ENCODE measurements around the gene INAFM2. TPM values are rescaled to one million over a fixed set of nuclear protein-coding genes. Genes with fewer than 3 reads are reported as not detected.

INAFM2 gene
- total and polyA plus RNA-seq, 10 donors = 7.4 to 29.6 (median 18.7) TPM

DNA sequence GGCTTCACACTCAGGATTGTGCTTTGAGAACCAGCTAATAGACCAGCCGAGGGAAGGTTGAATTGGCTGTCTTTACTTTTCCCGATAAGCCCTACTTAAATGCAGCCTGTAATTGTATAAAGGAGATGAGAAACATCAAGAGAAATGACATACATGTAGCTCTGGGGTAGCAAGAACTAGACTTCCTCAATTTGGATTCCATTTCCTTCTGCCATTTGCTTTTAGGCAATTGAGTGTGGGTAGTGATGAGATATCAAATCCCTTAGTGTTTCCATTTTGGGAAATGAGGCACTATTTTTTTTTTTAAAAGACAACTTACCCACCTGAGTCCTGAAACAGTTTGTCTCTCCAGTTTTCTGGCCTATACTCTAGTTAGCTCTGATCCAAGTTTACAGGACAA lies 2.2 kb downstream of the INAFM2 start:
- DNase-seq = no peak
- 82 to 90% (median 85%) methylated on average over 2 of the region's 2 CpGs for whole genome bisulfite sequencing, 5 donors
- Histone ChIP-seq H3K4me3 (peak overlapping the region in 3 of 8 donors; percentile 69 to 93 (median 84)), H3K9me3 (no peaks in the 10 kb centered on the region), H3K4me1 (peaks cover 22 to 90% (median 63%) of the 10 kb centered on the region in 6 donors), H3K27me3 (replicated peaks in 1 of 7) (no peaks in the 10 kb centered on the region), H3K27ac (peak overlapping the region in 3 of 8 donors; percentile 29 to 86 (median 41)), H3K36me3 (peaks cover 0 to 4% (median 0%) of the 10 kb centered on the region in 6 donors)
- TF ChIP-seq POLR2A (IDR thresholded peaks at IDR 0.05) = no peak
- no peak for TF ChIP-seq POLR2AphosphoS5 (IDR thresholded peaks at IDR 0.05)
- TF ChIP-seq, protein P1, sequence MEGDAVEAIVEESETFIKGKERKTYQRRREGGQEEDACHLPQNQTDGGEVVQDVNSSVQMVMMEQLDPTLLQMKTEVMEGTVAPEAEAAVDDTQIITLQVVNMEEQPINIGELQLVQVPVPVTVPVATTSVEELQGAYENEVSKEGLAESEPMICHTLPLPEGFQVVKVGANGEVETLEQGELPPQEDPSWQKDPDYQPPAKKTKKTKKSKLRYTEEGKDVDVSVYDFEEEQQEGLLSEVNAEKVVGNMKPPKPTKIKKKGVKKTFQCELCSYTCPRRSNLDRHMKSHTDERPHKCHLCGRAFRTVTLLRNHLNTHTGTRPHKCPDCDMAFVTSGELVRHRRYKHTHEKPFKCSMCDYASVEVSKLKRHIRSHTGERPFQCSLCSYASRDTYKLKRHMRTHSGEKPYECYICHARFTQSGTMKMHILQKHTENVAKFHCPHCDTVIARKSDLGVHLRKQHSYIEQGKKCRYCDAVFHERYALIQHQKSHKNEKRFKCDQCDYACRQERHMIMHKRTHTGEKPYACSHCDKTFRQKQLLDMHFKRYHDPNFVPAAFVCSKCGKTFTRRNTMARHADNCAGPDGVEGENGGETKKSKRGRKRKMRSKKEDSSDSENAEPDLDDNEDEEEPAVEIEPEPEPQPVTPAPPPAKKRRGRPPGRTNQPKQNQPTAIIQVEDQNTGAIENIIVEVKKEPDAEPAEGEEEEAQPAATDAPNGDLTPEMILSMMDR (IDR thresholded peaks at IDR 0.05 in 8 of 11, conservative IDR thresholded peaks at IDR 0.05 in 3 of 11) = no peak
- intact Hi-C loops (cut with DNase I; ENCODE audit: low total_unique reads) = no loop called here

DNA sequence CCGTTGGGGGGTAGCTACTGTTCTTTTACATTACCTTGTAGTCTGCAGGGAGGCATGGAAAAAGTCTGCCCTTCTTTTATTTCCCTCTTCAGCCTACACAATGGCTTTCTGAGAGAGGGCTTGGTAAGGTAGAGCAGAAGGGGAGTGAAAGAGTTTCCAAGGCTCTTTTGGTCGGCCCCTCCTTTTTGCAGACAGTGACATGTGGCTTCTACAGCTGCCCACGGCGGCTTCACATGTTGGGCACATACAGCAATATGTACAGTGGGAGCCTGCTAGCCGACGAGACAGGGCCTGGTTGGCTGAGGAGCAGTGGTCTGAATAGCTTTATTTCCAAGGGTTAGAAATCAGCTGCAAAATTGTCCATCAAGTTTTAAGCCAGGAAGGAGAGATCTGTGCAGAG lies 4.0 kb downstream of the INAFM2 start:
- Histone ChIP-seq H3K4me3 (no peak overlapping the region), H3K27me3 (replicated peaks in 1 of 7) (no peaks in the 10 kb centered on the region), H3K27ac (no peak overlapping the region), H3K36me3 (peaks cover 0 to 4% (median 0%) of the 10 kb centered on the region in 6 donors), H3K4me1 (peaks cover 29 to 92% (median 71%) of the 10 kb centered on the region in 6 donors), H3K9me3 (no peaks in the 10 kb centered on the region)
- intact Hi-C loops (cut with DNase I; ENCODE audit: low total_unique reads) = no loop called here
- WGBS, 5 donors = 53 to 75% (median 61%) methylated on average over 6 of the region's 6 CpGs
- TF ChIP-seq POLR2A (IDR thresholded peaks at IDR 0.05) = no peak
- TF ChIP-seq, protein P1 (IDR thresholded peaks at IDR 0.05 in 8 of 11, conservative IDR thresholded peaks at IDR 0.05 in 3 of 11) = no peak
- DNase-seq = peak; percentile 46

DNA sequence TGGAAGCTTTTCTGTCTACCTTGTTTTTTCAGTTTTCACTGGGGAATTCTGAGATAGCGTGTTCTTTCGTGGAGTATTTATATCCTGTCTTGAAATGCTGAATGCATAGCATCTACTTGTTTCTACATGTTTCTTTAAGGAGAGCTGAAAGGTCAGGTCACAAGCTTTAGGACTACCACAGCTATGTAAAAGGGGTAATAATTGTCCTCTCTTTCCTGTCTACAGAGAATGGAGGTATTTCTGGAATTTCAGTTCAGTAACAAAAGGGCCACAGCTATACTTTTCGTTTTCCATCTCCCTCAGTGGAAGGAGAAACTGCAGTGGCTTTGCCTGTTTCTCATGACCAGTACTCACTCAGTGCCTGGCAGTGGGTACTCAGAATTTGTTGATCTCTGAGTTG lies 4.7 kb downstream of the INAFM2 start:
- no peak overlapping the region for H3K4me3 ChIP-seq

DNA sequence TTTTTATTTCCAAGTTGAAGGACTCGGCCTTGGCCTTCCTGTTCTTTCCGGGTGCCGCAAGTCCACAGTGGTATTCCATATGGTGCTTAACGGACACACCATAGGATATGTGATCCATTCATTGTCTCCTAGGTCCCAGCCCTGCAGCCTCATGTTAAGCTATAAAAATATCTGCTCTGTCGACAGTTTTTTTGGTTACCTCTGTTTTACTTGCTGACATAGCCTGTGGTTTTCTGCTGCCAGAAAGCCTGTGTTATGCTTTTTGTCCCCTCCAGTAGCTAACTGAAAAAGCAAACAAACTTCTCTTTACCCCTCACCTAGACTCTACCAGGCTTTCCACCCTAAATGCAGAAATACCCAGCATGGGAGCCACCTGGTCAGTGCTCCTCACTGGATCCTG lies 5.3 kb downstream of the INAFM2 start:
- H3K4me1 ChIP-seq = peaks cover 35 to 96% (median 76%) of the 10 kb centered on the region in 6 donors
- WGBS, 5 donors = 42 to 67% (median 51%) methylated on average over 5 of the region's 5 CpGs
- intact Hi-C loops (cut with DNase I; ENCODE audit: low total_unique reads) = no loop called here
- peaks cover 0 to 4% (median 0%) of the 10 kb centered on the region in 6 donors for H3K36me3 ChIP-seq
- H3K9me3 ChIP-seq = no peaks in the 10 kb centered on the region
- H3K27ac ChIP-seq = peak overlapping the region in 3 of 8 donors; percentile 13 to 91 (median 58)
- no peak for TF ChIP-seq POLR2AphosphoS5 (IDR thresholded peaks at IDR 0.05)
- TF ChIP-seq, protein P1 (IDR thresholded peaks at IDR 0.05 in 8 of 11, conservative IDR thresholded peaks at IDR 0.05 in 3 of 11) = no peak
- no peak for TF ChIP-seq POLR2A (IDR thresholded peaks at IDR 0.05)
- no peaks in the 10 kb centered on the region for H3K27me3 ChIP-seq (replicated peaks in 1 of 7)
- H3K4me3 ChIP-seq = no peak overlapping the region
- DNase-seq = no peak

More for the DNA sequence above, 4.7 kb downstream of the INAFM2 start:
- peak overlapping the region in 2 of 8 donors; percentile 13 to 91 for H3K27ac ChIP-seq
- intact Hi-C loops (cut with DNase I; ENCODE audit: low total_unique reads) = no loop called here
- 50 to 69% (median 63%) methylated on average over 3 of the region's 3 CpGs for WGBS, 5 donors
- H3K4me1 ChIP-seq = peaks cover 30 to 92% (median 71%) of the 10 kb centered on the region in 6 donors
- H3K36me3 ChIP-seq = peaks cover 0 to 4% (median 0%) of the 10 kb centered on the region in 6 donors
- no peak for DNase-seq
- no peaks in the 10 kb centered on the region for H3K27me3 ChIP-seq (replicated peaks in 1 of 7)
- TF ChIP-seq, protein P1 (IDR thresholded peaks at IDR 0.05 in 8 of 11, conservative IDR thresholded peaks at IDR 0.05 in 3 of 11) = no peak
- TF ChIP-seq POLR2A (IDR thresholded peaks at IDR 0.05) = no peak
- TF ChIP-seq POLR2AphosphoS5 (IDR thresholded peaks at IDR 0.05) = no peak
- no peaks in the 10 kb centered on the region for H3K9me3 ChIP-seq
